GM19328 (cell line): ENCODE results near the gene PPP1R12B.
"Not testable (repeated sequence)": the region's sequence is repeated elsewhere in the genome, so short reads cannot be mapped to it uniquely, and the experiment has no call there.

ENCODE experiments used
- ATAC-seq: cut with Tn5 transposase; IDR thresholded peaks from one replicate; pipeline ENCODE4 v1.9.1; 2021; ENCODE audit warnings: mild to moderate bottlenecking, moderate library complexity; ENCODE audit not compliant: unreplicated experiment

PPP1R12B gene

DNA sequence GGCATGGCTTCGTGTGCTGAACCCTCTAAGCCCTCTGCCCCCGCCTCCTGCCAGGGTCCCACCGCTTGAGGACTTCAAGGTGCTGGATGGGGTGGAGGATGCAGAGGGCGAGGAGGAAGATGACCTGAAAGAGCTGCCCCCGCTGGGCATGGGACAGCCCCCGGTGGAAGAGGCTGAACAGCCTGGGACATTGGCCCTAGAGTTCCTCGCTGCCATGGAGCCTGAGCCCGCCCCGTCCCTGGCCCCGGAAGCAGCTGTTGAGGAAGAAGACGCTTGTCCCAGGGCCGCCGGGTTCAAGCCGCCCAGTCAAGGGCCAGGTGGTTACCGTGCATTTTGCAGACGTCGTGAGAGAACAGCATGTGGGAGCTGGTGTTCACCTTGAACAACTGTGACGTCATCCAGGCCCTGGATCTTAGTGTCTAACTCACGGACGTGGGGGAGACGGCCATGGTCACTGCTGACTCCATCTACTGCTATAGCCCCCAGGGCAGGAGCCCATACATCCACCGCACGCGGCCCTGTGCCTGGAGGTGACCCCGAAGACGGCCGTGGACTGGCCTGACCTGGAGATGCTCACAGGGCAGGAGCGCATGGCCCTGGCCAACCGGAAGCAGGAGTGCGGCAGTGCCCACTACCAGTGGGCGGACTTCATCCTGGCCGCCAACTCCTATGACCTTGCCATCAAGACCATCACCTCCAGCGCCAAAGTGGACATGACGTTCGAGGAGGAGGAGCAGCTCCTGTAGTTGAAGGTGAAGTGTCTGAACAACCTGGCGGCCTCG lies 90.1 kb downstream of the PPP1R12B start:
- no peak for ATAC-seq

- ATAC-seq = no peak
These were observed 90.8 kb downstream of the PPP1R12B start for GRCh38 chr1:202439308-202439707.

- not testable (repeated sequence) for ATAC-seq
These were observed 99.6 kb downstream of the PPP1R12B start for GRCh38 chr1:202448140-202448539.

GRCh38 chr1:202451641-202452040 lies 103.1 kb downstream of the PPP1R12B start:
- not testable (repeated sequence) for ATAC-seq

- ATAC-seq = no peak
These were observed 104.0 kb downstream of the PPP1R12B start for GRCh38 chr1:202452508-202452907.

DNA sequence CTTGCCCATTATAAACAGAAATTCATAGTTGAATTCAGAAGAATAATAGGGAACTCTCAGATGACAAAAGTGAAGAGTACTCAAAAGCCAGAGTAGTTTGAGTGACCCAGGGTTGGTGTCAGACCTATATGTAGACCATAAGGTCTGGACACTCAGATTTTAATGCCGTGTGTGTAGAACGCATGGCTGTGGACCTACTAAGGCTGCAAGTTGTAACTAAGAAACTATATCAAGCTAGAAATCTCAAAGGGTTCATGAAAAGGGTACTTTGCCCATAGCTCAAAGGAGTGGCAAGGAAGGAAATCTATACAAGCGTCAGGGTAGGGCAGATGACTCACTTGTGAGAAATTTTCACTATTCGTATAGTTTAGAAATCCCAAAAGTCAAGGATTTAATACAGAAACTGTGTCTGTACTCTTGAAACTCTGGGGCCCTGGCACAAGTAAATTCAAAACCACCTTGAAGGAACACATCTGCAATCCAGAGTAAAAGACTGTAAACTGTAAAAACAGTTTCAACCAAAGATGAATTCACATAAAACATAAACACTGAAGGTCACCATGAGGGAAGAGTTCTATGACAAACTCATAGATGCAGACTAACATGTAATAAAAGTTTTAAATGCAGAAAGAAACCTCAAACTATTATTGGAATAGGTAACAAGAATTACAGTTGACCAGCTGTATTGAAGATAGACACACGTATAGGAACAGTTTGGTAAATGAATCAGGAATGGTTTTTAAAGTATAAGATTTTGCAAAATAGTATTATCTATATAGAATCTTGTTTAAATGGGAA lies 108.1 kb downstream of the PPP1R12B start:
- ATAC-seq = not testable (repeated sequence)

- ATAC-seq = not testable (repeated sequence)
These were observed 110.2 kb downstream of the PPP1R12B start for GRCh38 chr1:202458651-202459050.

GRCh38 chr1:202459470-202460142 lies 111.1 kb downstream of the PPP1R12B start:
- ATAC-seq = not testable (repeated sequence)

GRCh38 chr1:202460143-202460495 lies 111.6 kb downstream of the PPP1R12B start:
- ATAC-seq = not testable (repeated sequence)

DNA sequence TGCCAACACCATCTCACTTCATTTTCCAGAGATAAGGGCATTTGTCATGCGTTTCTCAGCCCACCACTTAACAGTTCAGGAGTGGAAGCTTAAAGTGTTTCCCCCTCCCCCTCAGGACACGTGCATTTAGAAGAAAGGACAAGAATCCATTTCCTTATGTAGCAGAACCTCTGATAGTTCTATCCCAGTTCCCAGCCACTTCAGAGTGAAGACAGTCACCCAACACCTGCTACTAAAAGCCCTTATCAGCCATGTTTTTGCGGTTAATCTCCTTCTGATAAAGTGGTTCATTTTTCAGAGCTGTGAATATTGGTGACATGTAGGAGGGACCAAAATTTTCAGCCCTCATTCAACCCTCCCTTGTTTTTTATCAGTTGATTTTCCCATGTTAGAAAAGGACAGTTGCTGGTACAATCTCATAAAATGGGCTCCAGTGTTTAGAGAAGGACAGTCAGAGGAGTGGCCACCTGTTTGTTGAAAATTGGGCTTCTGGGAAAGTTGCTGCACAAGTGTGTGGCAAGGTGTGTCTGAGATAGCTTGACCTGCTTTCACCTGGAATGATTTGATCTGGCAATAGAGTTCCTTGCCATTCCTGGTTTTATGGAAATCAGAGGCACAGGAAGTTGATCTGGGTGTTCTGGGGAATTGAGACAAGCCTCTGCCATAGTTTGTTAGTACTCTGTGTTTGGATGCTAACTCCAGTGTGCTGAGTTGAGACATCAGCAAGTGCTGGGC lies 114.0 kb downstream of the PPP1R12B start:
- no peak for ATAC-seq

DNA sequence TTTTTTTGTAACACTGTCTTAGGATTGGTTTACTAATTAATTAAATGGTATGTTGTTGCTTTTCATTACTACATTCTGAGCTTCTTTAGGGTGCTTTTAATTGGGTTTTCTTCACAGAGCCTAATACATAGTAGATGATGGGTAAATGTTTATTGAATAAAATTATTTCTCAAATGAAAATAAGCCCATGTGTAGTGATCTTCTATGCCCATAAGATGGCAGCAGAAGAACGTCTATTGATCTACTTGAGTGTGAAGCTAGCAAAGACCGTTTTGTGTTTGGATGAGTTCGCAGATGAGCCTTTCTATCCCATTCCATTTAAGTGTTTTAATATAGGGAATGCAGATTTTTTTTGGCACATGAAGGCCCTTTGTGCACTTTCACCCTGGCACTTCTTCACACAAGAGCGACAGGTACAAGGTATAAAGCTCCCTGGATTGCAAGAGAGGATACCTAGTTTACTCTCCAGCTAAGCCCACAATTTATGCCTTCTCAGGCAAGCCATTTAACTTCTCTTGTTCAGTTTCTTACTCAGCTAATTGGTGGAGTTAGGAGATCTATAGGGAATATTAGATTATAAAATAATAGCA lies 115.7 kb downstream of the PPP1R12B start:
- ATAC-seq = not testable (repeated sequence)

DNA sequence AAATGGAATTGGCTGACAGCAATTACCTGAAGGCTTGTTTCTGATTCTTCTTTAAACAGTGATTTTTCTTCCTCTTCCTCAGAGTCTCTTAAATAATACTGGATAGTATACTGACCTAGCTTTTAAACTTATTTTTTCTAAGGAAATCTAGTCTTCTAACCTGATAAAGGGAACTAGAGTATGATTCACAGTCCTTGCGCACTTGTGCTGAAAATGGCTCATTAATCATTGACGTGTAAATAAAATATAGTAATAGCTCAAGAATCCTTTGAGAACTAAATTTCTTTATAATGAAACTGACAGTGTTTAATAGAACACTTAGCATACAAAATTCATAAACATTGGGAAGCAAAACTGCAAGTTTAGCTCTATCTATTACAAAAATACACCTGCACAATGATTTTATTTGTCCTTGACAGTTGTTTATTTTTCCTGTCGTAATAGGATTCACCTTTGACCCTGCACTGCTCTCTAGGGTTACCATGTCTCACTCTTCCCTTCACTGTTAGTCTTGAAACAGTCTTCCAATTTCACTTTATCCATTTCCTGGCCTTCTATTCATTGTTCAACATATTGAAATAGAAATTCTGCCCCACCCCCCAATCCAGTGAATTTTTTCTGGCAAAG lies 117.3 kb downstream of the PPP1R12B start:
- not testable (repeated sequence) for ATAC-seq

DNA sequence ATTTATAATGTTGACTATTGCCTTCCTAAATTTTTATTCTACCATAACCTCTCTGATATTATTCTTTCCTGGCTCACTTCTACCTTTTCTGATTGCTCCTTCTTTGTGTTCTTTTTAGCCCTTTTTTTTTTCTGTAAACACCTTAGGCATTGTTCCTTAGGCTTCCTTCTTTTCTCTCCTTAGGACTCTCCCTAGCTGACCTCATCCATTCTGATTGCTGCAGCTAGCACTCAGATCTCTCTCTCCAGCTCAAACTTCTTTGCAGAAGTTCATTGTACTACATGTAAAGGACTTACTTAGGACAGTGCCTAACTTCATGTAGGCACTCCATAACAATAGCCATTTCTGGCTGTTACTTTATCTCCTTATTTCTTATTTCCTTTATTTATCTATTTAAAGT lies 117.8 kb downstream of the PPP1R12B start:
- not testable (repeated sequence) for ATAC-seq

GRCh38 chr1:202467381-202467780 lies 118.9 kb downstream of the PPP1R12B start:
- not testable (repeated sequence) for ATAC-seq

- ATAC-seq = not testable (repeated sequence)
These were observed 120.2 kb downstream of the PPP1R12B start for GRCh38 chr1:202468695-202469094.

GRCh38 chr1:202469123-202469522 lies 120.6 kb downstream of the PPP1R12B start:
- ATAC-seq = not testable (repeated sequence)

DNA sequence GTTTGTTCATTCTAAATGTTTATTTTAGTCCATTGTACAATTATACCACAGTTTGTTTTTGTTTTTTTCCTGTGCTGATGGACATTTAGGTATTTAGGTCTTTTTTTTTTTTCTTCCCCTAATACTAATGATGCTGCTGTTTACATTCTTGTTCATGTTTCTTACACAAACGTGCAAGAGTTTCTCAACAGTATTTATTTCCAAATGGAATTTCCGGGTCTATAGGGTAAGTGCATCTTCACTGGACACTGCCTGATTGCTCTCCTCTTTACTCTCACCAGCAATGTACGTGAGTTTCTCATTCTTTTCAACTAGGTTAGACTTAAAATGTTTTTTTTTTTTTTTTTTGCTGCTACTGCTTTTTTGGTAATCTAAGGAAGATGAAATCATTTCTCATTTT lies 122.7 kb downstream of the PPP1R12B start:
- ATAC-seq = no peak

DNA sequence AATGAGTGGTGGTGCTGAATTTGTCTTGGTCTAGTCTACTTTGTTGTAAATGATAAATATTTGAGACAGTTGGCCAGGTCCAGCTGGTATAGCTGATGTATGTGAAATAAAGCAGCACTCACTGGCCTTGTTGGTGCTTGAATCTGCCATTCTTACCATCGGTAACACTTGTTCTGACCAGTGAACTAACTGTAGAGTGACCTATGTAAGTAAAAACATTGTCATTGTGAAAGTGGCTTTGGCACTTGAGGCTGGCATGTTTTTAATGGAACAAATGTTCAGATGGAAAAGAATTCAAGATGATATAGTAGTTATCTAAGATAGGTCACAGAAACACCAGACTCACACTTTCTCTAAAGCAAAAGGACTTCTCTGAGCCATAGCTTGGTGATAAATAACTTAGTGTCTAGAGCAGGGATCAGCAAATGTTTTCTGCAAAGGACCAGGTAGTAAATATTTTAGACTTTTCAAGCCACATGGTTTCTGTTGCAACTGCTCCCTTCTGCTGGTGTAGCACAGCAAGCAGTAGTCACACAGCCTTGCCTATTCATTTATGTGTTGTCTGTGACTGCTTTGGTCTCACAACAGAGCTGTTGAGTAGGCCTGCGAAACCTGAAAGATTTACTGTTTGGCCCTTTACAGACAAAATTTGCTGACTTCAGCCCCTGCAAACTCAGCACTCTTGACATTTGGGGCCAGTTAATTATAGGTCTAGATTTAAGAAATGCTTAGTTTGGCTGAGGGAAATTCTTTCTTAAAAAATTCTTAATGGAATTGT lies 124.0 kb downstream of the PPP1R12B start:
- not testable (repeated sequence) for ATAC-seq
